ENCODE measurements around the gene ZFX. TPM values are rescaled to one million over a fixed set of nuclear protein-coding genes. Genes with fewer than 3 reads are reported as not detected.
"Not testable (repeated sequence)": the region's sequence is repeated elsewhere in the genome, so short reads cannot be mapped to it uniquely, and the experiment has no call there.

The ZFX gene
- total RNA-seq, 1 donor from 2014 or later: 49.9 TPM

DNA sequence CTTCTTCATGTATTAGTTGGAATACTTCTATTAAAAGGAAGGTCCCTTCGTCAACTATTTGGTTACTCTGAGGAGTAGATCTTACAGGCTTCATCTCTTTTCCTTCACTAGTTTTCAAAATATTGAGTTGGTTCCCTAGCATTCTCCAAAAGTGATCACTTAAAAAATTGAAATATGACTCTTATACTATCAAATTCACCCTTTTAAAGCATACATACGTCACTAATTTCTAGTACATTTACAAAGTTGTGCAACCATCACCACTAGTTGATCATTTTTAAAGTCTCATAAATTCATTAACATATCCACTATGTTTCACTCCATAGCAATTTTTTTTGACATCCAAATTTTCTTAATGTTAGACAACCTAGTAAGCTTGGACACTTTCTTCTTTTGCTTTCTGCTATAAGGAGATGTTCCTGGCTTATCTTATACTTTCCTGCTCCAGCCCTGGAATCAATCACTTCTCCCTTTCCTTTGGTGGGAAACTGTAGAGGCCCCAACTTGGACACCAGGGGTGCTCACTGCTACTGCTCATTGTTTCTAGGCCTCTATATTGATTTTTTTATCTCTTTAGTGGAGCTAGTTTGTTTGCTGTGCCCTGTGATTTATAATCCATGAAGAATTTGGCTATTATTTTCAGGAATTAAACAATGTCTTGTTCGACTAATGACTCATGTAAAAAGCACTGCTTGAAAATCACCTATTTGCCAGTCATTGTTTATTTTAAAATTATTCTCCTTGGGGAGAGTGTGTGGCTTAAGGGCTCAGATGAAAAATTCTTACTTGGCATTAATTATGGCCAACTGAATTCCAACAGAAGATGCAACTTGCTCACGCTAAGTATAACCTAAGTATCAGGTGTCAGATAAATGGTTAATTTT, 4.0 kb upstream of the ZFX start:
- DNase-seq: no peak
- Mint-ChIP-seq H3K4me1 (peaks cover 16% of the 10 kb centered on the region), H3K36me3 (ENCODE audit: low read depth) (no peaks in the 10 kb centered on the region), H3K27ac (peak overlapping the region; percentile 39), H3K4me3 (peak overlapping the region; percentile 44), H3K9me3 (no peaks in the 10 kb centered on the region), H3K27me3 (no peaks in the 10 kb centered on the region)
- intact Hi-C loops (cut with micrococcal nuclease): loop anchor here (10.0 kb wide), 1 partner anchor 89 kb away; no protein-coding TSS in a partner anchor

DNA sequence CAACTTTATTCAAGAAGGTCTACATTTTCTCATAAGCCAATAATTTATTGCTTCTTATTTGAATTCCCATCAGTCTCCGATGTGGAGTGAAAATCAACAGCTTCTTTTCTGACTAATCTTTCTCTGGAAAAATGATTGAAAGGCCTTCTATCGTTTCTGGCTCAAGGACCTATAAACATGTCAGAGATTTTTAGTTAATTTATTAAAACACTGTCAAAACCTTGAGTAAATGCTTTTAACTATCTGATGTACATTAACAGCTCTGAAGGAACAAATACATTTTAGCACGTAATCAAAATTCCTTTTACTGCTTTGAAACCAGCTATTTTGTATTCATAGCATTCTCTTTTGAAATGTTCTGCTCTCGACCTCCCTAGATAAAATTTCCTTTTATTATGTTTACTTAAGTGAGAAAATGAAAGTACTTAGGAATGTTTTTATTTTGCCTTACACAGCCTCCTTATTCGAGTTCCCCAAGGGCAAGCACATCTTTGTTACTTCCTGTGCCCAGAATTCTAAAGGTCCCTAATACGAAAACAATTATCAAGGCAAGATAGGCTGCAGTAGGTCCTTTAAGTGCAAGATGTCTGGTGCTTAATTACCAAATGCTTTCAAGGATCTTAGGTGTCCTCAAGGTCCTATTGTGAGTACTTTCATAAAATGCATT, 3.1 kb upstream of the ZFX start:
- DNase-seq: no peak
- peaks cover 21% of the 10 kb centered on the region for H3K4me1 Mint-ChIP-seq
- H3K27ac Mint-ChIP-seq: peak overlapping the region; percentile 71
- H3K4me3 Mint-ChIP-seq: peak overlapping the region; percentile 70
- no peaks in the 10 kb centered on the region for H3K27me3 Mint-ChIP-seq
- intact Hi-C loops (cut with micrococcal nuclease): loop anchor here (10.0 kb wide), 1 partner anchor 88 kb away; no protein-coding TSS in a partner anchor
- peaks cover 8% of the 10 kb centered on the region for H3K36me3 Mint-ChIP-seq (ENCODE audit: low read depth)
- no peaks in the 10 kb centered on the region for H3K9me3 Mint-ChIP-seq

GRCh38 chrX:24147165-24147564, 2.4 kb upstream of the ZFX start:
- intact Hi-C loops (cut with micrococcal nuclease): loop anchor here (10.0 kb wide), 1 partner anchor 88 kb away; no protein-coding TSS in a partner anchor
- DNase-seq: no peak
- Mint-ChIP-seq H3K27me3 (no peaks in the 10 kb centered on the region), H3K36me3 (ENCODE audit: low read depth) (peaks cover 12% of the 10 kb centered on the region), H3K27ac (peak overlapping the region; percentile 83), H3K4me3 (peak overlapping the region; percentile 53), H3K9me3 (no peaks in the 10 kb centered on the region), H3K4me1 (peaks cover 24% of the 10 kb centered on the region)

- Mint-ChIP-seq H3K27me3 (no peaks in the 10 kb centered on the region), H3K4me1 (peaks cover 31% of the 10 kb centered on the region), H3K4me3 (peak overlapping the region; percentile 78), H3K9me3 (no peaks in the 10 kb centered on the region), H3K27ac (peak overlapping the region; percentile 95), H3K36me3 (ENCODE audit: low read depth) (peaks cover 19% of the 10 kb centered on the region)
- no peak for DNase-seq
- intact Hi-C loops (cut with micrococcal nuclease): loop anchor here (10.0 kb wide), 1 partner anchor 87 kb away; no protein-coding TSS in a partner anchor
Observed at GRCh38 chrX:24148121-24148520, 1.4 kb upstream of the ZFX start.

DNA sequence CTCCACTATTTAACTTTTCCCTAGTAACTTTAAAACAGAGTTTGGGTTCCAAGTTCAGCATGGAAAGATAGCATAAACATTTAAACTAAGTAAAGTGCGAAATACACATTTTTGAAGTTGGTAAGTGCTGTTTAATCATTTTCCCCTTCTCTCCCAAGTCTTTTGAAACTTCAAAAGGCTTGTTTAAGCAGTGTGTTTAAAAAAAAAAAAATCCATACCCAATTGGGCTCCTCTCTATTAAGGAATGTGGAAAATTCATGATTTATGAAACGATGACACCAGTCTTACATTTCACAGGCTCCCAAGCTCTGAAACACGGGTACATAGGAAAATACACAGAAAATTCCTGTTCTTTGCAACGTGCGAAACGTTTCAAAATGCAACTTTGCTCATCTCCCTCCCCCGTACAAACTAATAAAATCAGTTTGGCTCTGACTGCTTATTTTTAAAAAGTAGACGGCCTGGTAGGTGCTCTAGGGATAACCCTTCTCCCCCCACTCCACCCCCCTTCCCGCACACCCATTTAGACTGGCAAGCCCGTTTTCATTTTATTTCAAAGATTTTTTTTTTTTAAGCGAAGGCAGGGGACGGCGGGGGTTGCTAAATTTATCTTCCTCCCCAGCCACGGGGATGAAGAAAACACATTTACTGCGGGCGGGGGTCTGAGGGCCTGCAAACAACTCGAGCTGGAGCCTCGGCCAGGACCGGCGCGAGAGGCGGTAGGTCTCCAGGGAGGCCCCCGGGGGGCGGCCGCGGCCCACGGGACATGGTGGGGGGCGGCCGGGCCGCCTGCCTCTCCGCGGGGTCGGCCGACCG, 786 bp upstream of the ZFX start:
- H3K36me3 Mint-ChIP-seq (ENCODE audit: low read depth): peaks cover 22% of the 10 kb centered on the region
- H3K4me1 Mint-ChIP-seq: peaks cover 34% of the 10 kb centered on the region
- H3K27ac Mint-ChIP-seq: peak overlapping the region; percentile 95
- no peaks in the 10 kb centered on the region for H3K9me3 Mint-ChIP-seq
- H3K27me3 Mint-ChIP-seq: no peaks in the 10 kb centered on the region
- intact Hi-C loops (cut with micrococcal nuclease): loop anchor here (10.0 kb wide), 1 partner anchor 86 kb away; no protein-coding TSS in a partner anchor
- DNase-seq: no peak
- peak overlapping the region; percentile 78 for H3K4me3 Mint-ChIP-seq

- Mint-ChIP-seq H3K27me3 (no peaks in the 10 kb centered on the region), H3K4me3 (peak overlapping the region; percentile 88), H3K36me3 (ENCODE audit: low read depth) (peaks cover 24% of the 10 kb centered on the region), H3K4me1 (peaks cover 32% of the 10 kb centered on the region), H3K9me3 (no peaks in the 10 kb centered on the region), H3K27ac (peak overlapping the region; percentile 89)
- intact Hi-C loops (cut with micrococcal nuclease): loop anchor here (1.0 to 10.0 kb wide), 8 partner anchors 19 to 418 kb away; partner anchors contain the start of genes APOO, CXorf58, EIF2S3 and SAT1
- DNase-seq: peak; percentile 93
Observed at GRCh38 chrX:24150051-24150790, 692 bp downstream of the ZFX start.

GRCh38 chrX:24150898-24151297, 1.4 kb downstream of the ZFX start:
- H3K4me3 Mint-ChIP-seq: peak overlapping the region; percentile 88
- H3K27me3 Mint-ChIP-seq: no peaks in the 10 kb centered on the region
- no peaks in the 10 kb centered on the region for H3K9me3 Mint-ChIP-seq
- peak overlapping the region; percentile 89 for H3K27ac Mint-ChIP-seq
- DNase-seq: peak; percentile 54
- H3K4me1 Mint-ChIP-seq: peaks cover 27% of the 10 kb centered on the region
- peaks cover 26% of the 10 kb centered on the region for H3K36me3 Mint-ChIP-seq (ENCODE audit: low read depth)
- intact Hi-C loops (cut with micrococcal nuclease): loop anchor here (1.0 to 10.0 kb wide), 8 partner anchors 18 to 419 kb away; partner anchors contain the start of genes APOO, CXorf58, EIF2S3 and SAT1

DNA sequence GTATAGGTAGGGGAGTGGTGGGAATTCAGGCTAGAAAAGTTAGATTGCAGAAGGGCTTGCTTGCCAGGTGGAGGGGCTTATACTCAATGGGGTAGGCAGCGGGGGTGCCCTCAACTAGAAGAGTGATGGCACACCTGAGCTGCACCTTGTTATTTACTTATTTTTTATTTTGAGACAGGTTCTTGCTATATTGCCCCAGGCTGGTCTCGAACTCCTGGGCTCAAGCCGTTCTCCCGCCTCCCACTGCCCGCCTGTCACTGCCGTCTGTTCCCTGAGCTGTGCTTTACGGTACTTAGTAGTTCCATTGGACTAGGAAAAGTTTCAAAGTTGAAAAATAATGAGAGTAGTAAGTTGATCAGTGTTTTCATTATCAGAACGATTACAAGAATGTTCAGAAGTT, 2.0 kb downstream of the ZFX start:
- Mint-ChIP-seq H3K27ac (peak overlapping the region; percentile 89), H3K4me1 (peaks cover 31% of the 10 kb centered on the region), H3K36me3 (ENCODE audit: low read depth) (peaks cover 30% of the 10 kb centered on the region), H3K9me3 (no peaks in the 10 kb centered on the region), H3K4me3 (peak overlapping the region; percentile 88), H3K27me3 (no peaks in the 10 kb centered on the region)
- peak; percentile 54 for DNase-seq
- intact Hi-C loops (cut with micrococcal nuclease): loop anchor here (2.0 to 10.0 kb wide), 7 partner anchors 17 to 419 kb away; partner anchors contain the start of genes APOO, CXorf58 and SAT1

DNA sequence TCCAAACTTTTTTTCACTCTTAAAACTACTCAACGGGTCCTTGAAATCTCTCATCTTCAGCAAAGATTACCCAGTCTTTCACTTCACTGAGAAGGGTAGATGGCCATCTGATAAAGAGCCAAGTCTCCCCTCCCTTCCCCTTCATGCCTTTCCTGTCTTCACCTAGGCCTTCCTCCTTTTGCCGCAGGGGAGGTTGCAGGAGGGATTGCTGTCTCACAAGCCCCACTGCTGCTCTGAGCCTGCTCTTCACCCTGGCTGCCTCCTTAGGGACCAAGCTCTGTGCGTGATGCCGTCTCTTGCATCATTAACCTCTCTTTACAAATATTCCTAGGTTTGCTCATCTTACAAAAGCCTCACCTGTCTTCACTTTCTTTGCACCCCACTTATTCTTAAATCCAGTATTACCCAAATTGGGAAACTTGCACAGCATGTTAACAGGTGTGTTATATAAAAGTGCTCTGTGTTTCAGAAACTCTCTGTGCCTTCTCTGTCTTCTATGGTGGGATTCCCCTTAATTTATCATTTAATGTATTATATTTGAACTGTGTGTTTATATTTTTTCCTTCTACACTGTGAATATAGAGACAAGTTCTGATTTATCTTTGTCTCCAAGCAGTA, 3.8 kb downstream of the ZFX start:
- Mint-ChIP-seq H3K4me3 (peak overlapping the region; percentile 88), H3K9me3 (no peaks in the 10 kb centered on the region), H3K36me3 (ENCODE audit: low read depth) (peaks cover 35% of the 10 kb centered on the region), H3K27ac (peak overlapping the region; percentile 71), H3K4me1 (peaks cover 30% of the 10 kb centered on the region), H3K27me3 (no peaks in the 10 kb centered on the region)
- DNase-seq: peak; percentile 71
- intact Hi-C loops (cut with micrococcal nuclease): loop anchor here (5.0 to 10.0 kb wide), 5 partner anchors 49 to 421 kb away; partner anchors contain the start of genes APOO, CXorf58 and SAT1

- H3K27me3 Mint-ChIP-seq: no peaks in the 10 kb centered on the region
- no peaks in the 10 kb centered on the region for H3K9me3 Mint-ChIP-seq
- peaks cover 36% of the 10 kb centered on the region for H3K36me3 Mint-ChIP-seq (ENCODE audit: low read depth)
- H3K27ac Mint-ChIP-seq: no peak overlapping the region
- intact Hi-C loops (cut with micrococcal nuclease): loop anchor here (5.0 to 10.0 kb wide), 5 partner anchors 49 to 421 kb away; partner anchors contain the start of genes APOO, CXorf58 and SAT1
- no peak for DNase-seq
- peaks cover 28% of the 10 kb centered on the region for H3K4me1 Mint-ChIP-seq
- H3K4me3 Mint-ChIP-seq: no peak overlapping the region
Observed at GRCh38 chrX:24153796-24154189, 4.3 kb downstream of the ZFX start.

- Mint-ChIP-seq H3K27ac (no peak overlapping the region), H3K4me1 (peaks cover 30% of the 10 kb centered on the region), H3K4me3 (no peak overlapping the region), H3K36me3 (ENCODE audit: low read depth) (peaks cover 36% of the 10 kb centered on the region), H3K27me3 (no peaks in the 10 kb centered on the region), H3K9me3 (no peaks in the 10 kb centered on the region)
- no peak for DNase-seq
- intact Hi-C loops (cut with micrococcal nuclease): loop anchor here (5.0 to 10.0 kb wide), 5 partner anchors 48 to 422 kb away; partner anchors contain the start of genes APOO, CXorf58 and SAT1
Observed at GRCh38 chrX:24154490-24155034, 5.0 kb downstream of the ZFX start.

DNA sequence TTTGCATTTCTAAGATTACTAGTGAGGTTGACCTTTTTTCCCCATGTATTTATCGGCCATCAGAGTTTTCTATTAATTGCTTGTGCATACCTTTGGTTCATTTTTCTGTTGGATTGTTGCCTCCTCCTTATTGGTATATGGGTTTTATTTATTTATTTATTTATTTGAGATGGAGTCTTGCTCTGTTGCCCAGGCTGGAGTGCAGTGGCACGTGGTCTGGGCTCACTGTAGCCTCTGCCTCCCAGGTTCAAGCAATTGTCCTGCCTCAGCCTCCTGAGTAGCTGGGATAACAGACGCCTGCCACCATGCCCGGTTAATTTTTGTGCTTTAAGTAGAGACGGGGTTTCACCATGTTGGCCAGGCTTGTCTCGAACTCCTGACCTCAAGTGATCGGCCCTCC, 6.2 kb downstream of the ZFX start:
- Mint-ChIP-seq H3K27ac (peak overlapping the region; percentile 55), H3K36me3 (ENCODE audit: low read depth) (peaks cover 34% of the 10 kb centered on the region), H3K4me1 (peaks cover 31% of the 10 kb centered on the region)
- H3K9me3 Mint-ChIP-seq, H3K27me3 Mint-ChIP-seq, H3K4me3 Mint-ChIP-seq, DNase-seq: not testable (repeated sequence)
- intact Hi-C loops (cut with micrococcal nuclease): loop anchor here (10.0 kb wide), 1 partner anchor 319 kb away; no protein-coding TSS in a partner anchor

All from activated CD4-positive, alpha-beta T cell treated with anti-CD3 and anti-CD28 coated beads, Interleukin-2, amount 10 ng/mL, durations not matched to agents 24 days and 14 days (primary cell).